ENCODE results near the gene REXO1. TPM values are rescaled to one million over a fixed set of nuclear protein-coding genes. Genes with fewer than 3 reads are reported as not detected.

REXO1 gene
- total RNA-seq, 1 experiment from 2014 or later = 43.0 TPM

DNA sequence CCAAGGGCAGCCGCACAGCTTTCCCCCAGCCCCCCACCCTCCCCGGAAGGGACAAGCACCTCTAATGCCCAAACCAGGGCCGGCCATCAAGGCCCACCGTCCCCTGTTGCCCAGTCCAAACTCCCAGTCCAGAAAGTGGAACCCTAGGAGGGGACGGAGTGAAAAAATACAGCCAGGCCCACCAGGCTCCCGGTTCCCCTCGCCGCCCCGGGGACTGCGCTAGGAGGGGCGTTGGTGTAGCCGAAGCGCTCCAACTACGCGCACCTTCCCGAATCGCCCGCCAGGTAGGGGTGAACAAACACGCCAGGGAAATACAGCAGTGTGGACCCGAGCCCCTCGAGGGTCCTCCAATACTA, 13.8 kb upstream of the REXO1 start:
- peaks cover 14% of the 10 kb centered on the region for H3K36me3 Mint-ChIP-seq (ENCODE audit: insufficient read depth, unreplicated experiment)
- BruUV-seq (replicated peaks) = no TSS peak
- POLR2A ChIA-PET = no interaction called here

GRCh38 chr19:1861599-1862031, 13.3 kb upstream of the REXO1 start:
- H3K9me3 ChIP-seq = no peaks in the 10 kb centered on the region
- no peak for DNase-seq
- no peak for TF ChIP-seq CTCF (IDR thresholded peaks at IDR 0.05; ENCODE audit: insufficient read depth in 1 of 2, low read depth in 1 of 2, low read length in 1 of 2, severe bottlenecking in 1 of 2, unreplicated experiment in 1 of 2)
- H3K4me3 ChIP-seq (ENCODE audit: low read depth, low read length) = peak overlapping the region; percentile 89
- H3K36me3 Mint-ChIP-seq (ENCODE audit: insufficient read depth, unreplicated experiment) = peaks cover 14% of the 10 kb centered on the region
- ChIA-PET POLR2A (no interaction called here), CTCF (no interaction called here)
- no peaks in the 10 kb centered on the region for H3K27me3 ChIP-seq (replicated peaks; ENCODE audit: control insufficient read depth, insufficient read depth, low read length)
- no peaks in the 10 kb centered on the region for H3K27me3 Mint-ChIP-seq (ENCODE audit: insufficient read depth, unreplicated experiment)
- peak overlapping the region; percentile 35 for H3K27ac Mint-ChIP-seq (ENCODE audit: unreplicated experiment)
- no peaks in the 10 kb centered on the region for H3K9me3 Mint-ChIP-seq (ENCODE audit: unreplicated experiment)
- H3K36me3 ChIP-seq (ENCODE audit: control insufficient read depth, insufficient read depth, low read length) = no peaks in the 10 kb centered on the region
- H3K4me1 ChIP-seq = peaks cover 45% of the 10 kb centered on the region
- peaks cover 5% of the 10 kb centered on the region for H3K4me1 Mint-ChIP-seq (ENCODE audit: low read depth, unreplicated experiment)
- intact Hi-C loops (cut with micrococcal nuclease; ENCODE audit: unreplicated experiment) = no loop called here
- H3K4me3 Mint-ChIP-seq (ENCODE audit: unreplicated experiment) = peak overlapping the region; percentile 73
- no TSS peak for BruUV-seq (replicated peaks)

More for the DNA sequence above, 13.8 kb upstream of the REXO1 start:
- H3K9me3 Mint-ChIP-seq (ENCODE audit: unreplicated experiment) = no peaks in the 10 kb centered on the region
- Histone ChIP-seq H3K27me3 (replicated peaks; ENCODE audit: control insufficient read depth, insufficient read depth, low read length) (no peaks in the 10 kb centered on the region), H3K4me3 (ENCODE audit: low read depth, low read length) (peak overlapping the region; percentile 89), H3K4me1 (peaks cover 45% of the 10 kb centered on the region), H3K9me3 (no peaks in the 10 kb centered on the region), H3K36me3 (ENCODE audit: control insufficient read depth, insufficient read depth, low read length) (no peaks in the 10 kb centered on the region)
- intact Hi-C loops (cut with micrococcal nuclease; ENCODE audit: unreplicated experiment) = no loop called here
- H3K4me3 Mint-ChIP-seq (ENCODE audit: unreplicated experiment) = peak overlapping the region; percentile 73
- H3K4me1 Mint-ChIP-seq (ENCODE audit: low read depth, unreplicated experiment) = peaks cover 5% of the 10 kb centered on the region
- DNase-seq = no peak
- CTCF ChIA-PET = no interaction called here
- H3K27ac Mint-ChIP-seq (ENCODE audit: unreplicated experiment) = peak overlapping the region; percentile 35
- H3K27me3 Mint-ChIP-seq (ENCODE audit: insufficient read depth, unreplicated experiment) = no peaks in the 10 kb centered on the region
- TF ChIP-seq CTCF (IDR thresholded peaks at IDR 0.05; ENCODE audit: insufficient read depth in 1 of 2, low read depth in 1 of 2, low read length in 1 of 2, severe bottlenecking in 1 of 2, unreplicated experiment in 1 of 2) = no peak

DNA sequence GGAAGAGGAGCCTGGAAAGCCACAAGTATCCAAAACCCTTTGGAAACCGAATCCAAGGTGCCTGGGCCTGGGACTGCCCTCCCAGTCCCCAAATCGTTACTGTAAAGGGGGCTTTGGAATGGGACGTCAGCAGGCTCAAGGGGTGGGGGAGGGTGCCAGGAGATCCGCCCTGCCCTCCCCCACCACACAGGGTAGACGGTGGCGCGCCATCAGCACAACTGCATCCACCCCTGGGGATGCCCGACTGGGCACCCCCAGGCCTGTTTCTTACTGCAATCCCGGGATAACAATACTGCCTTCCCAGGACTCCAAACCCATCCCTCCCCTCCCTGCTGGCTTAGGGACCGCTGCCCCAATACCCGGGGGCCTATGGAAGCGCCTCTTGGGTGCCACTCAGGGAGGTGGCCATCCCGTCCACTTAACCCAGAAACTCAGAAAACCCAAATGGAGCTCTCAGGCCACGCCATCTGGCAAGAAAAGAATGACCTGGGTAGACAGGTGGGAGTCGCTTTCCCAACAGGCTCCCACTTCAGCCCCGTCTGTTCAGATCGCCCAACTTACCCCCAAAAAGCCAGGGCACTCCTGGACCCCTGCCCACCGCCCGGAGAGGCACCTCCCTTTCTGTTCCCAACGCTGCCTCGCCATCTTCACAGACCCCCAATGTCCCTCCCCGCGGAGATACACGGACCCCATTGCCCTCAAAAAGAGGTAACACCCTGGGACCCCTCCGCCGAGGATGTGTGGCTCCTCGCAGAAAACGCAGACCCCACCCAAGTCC, 12.7 kb upstream of the REXO1 start:
- peak overlapping the region; percentile 89 for H3K4me3 ChIP-seq (ENCODE audit: low read depth, low read length)
- H3K27me3 ChIP-seq (replicated peaks; ENCODE audit: control insufficient read depth, insufficient read depth, low read length) = no peaks in the 10 kb centered on the region
- DNase-seq = no peak
- ChIA-PET POLR2A (no interaction called here), CTCF (no interaction called here)
- no peaks in the 10 kb centered on the region for H3K9me3 Mint-ChIP-seq (ENCODE audit: unreplicated experiment)
- H3K36me3 ChIP-seq (ENCODE audit: control insufficient read depth, insufficient read depth, low read length) = no peaks in the 10 kb centered on the region
- intact Hi-C loops (cut with micrococcal nuclease; ENCODE audit: unreplicated experiment) = no loop called here
- peaks cover 5% of the 10 kb centered on the region for H3K4me1 Mint-ChIP-seq (ENCODE audit: low read depth, unreplicated experiment)
- H3K9me3 ChIP-seq = no peaks in the 10 kb centered on the region
- H3K27me3 Mint-ChIP-seq (ENCODE audit: insufficient read depth, unreplicated experiment) = no peaks in the 10 kb centered on the region
- no peak for TF ChIP-seq CTCF (IDR thresholded peaks at IDR 0.05; ENCODE audit: insufficient read depth in 1 of 2, low read depth in 1 of 2, low read length in 1 of 2, severe bottlenecking in 1 of 2, unreplicated experiment in 1 of 2)
- H3K36me3 Mint-ChIP-seq (ENCODE audit: insufficient read depth, unreplicated experiment) = peaks cover 14% of the 10 kb centered on the region
- peaks cover 45% of the 10 kb centered on the region for H3K4me1 ChIP-seq
- H3K4me3 Mint-ChIP-seq (ENCODE audit: unreplicated experiment) = peak overlapping the region; percentile 73
- H3K27ac Mint-ChIP-seq (ENCODE audit: unreplicated experiment) = peak overlapping the region; percentile 35
- BruUV-seq (replicated peaks) = no TSS peak
